Measurements from ENCODE around the gene SYT15.

The SYT15 gene

DNA sequence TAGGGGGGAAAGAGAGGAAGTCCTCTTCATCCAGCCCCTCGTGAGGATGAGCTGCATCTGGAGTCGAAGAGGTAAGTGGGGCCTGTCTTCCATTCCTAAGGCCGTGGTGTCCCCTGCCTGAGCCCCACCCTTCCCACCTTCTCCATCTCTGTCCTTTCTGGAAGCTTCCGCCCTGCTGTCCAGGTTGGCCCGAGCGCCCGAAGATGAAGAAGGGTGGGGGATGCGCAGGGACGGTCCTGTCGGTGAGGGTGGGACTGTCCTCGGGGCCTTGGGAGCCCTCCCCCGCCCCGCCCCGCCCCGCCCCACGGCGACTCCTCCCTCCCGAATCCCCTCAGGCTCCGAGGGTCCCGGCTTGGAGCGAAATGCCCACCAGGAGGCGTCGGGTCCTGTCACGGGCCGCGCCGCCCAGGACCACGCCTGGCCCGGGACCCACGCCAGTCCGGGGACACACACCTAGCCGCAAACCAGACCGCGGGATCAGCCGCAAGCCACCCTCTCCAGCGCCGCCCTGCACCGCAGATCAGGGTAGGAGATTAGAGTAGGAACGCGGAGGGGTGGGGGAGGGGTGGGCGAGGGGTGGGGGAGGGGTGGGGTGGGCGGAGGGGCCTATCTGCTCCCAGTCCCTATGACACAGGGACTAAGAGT is 37.8 kb upstream of the SYT15 start:
- Histone ChIP-seq H3K27me3 (replicated peaks in 2 of 5; ENCODE audit: control insufficient read depth in 4 of 5, insufficient read depth in 5 of 5, low read length in 4 of 5) (peaks cover 0 to 49% (median 22%) of the 10 kb centered on the region in 5 experiments), H3K27ac (ENCODE audit: insufficient read depth in 1 of 2, low read depth in 1 of 2, low read length in 2 of 2, poor library complexity in 1 of 2, severe bottlenecking in 2 of 2) (no peak overlapping the region), H3K36me3 (ENCODE audit: control insufficient read depth in 4 of 4, insufficient read depth in 4 of 4, low read length in 3 of 4) (no peaks in the 10 kb centered on the region), H3K4me1 (ENCODE audit: control extremely low read depth in 1 of 4, control insufficient read depth in 4 of 4, insufficient read depth in 4 of 4, low read length in 3 of 4) (peaks cover 0 to 9% (median 4%) of the 10 kb centered on the region in 4 experiments), H3K4me3 (ENCODE audit: control insufficient read depth in 1 of 7, extremely low read depth in 1 of 7, insufficient read depth in 4 of 7, low read depth in 2 of 7, low read length in 6 of 7) (peak overlapping the region in 3 of 7 experiments; percentile 22 to 61 (median 28)), H3K9me3 (ENCODE audit: control extremely low read depth in 1 of 5, control insufficient read depth in 4 of 5, insufficient read depth in 2 of 5, low read depth in 1 of 5, low read length in 4 of 5) (peaks cover 0 to 4% (median 0%) of the 10 kb centered on the region in 5 experiments)
- POLR2A ChIA-PET: interaction anchor here (1.3 kb wide), 1 partner anchor 15 kb away, joined by 3 read pairs; the partner anchor contains the start of gene GPRIN2
- WGBS (ENCODE audit: insufficient coverage): 6% methylated on average over 29 of the region's 42 CpGs
- CTCF ChIA-PET: interaction anchor here (0.9 to 1.7 kb wide), 5 partner anchors 10 to 312 kb away, joined by 3 to 7 read pairs (median 5); no protein-coding TSS in a partner anchor
- DNase-seq: peak; percentile 74 to 83 (median 81)

GRCh38 chr10:46541735-46542566 is 37.0 kb upstream of the SYT15 start:
- POLR2A ChIA-PET: interaction anchor here (0.6 kb wide), 1 partner anchor 1775 kb away, joined by 3 read pairs; no protein-coding TSS in a partner anchor
- WGBS (ENCODE audit: insufficient coverage): 74% methylated on average over 6 of the region's 7 CpGs
- CTCF ChIA-PET: interaction anchor here (0.7 kb wide), 1 partner anchor 25 kb away, joined by 3 read pairs; no protein-coding TSS in a partner anchor
- Histone ChIP-seq H3K9me3 (ENCODE audit: control extremely low read depth in 1 of 5, control insufficient read depth in 4 of 5, insufficient read depth in 2 of 5, low read depth in 1 of 5, low read length in 4 of 5) (peaks cover 0 to 4% (median 0%) of the 10 kb centered on the region in 5 experiments), H3K4me3 (ENCODE audit: control insufficient read depth in 1 of 7, extremely low read depth in 1 of 7, insufficient read depth in 4 of 7, low read depth in 2 of 7, low read length in 6 of 7) (no peak overlapping the region), H3K27ac (ENCODE audit: insufficient read depth in 1 of 2, low read depth in 1 of 2, low read length in 2 of 2, poor library complexity in 1 of 2, severe bottlenecking in 2 of 2) (no peak overlapping the region), H3K36me3 (ENCODE audit: control insufficient read depth in 4 of 4, insufficient read depth in 4 of 4, low read length in 3 of 4) (no peaks in the 10 kb centered on the region), H3K4me1 (ENCODE audit: control extremely low read depth in 1 of 4, control insufficient read depth in 4 of 4, insufficient read depth in 4 of 4, low read length in 3 of 4) (peaks cover 0 to 9% (median 4%) of the 10 kb centered on the region in 4 experiments), H3K27me3 (replicated peaks in 2 of 5; ENCODE audit: control insufficient read depth in 4 of 5, insufficient read depth in 5 of 5, low read length in 4 of 5) (peaks cover 0 to 41% (median 18%) of the 10 kb centered on the region in 5 experiments)
- peak in 2 of 3 donors; percentile 44 to 55 for DNase-seq

DNA sequence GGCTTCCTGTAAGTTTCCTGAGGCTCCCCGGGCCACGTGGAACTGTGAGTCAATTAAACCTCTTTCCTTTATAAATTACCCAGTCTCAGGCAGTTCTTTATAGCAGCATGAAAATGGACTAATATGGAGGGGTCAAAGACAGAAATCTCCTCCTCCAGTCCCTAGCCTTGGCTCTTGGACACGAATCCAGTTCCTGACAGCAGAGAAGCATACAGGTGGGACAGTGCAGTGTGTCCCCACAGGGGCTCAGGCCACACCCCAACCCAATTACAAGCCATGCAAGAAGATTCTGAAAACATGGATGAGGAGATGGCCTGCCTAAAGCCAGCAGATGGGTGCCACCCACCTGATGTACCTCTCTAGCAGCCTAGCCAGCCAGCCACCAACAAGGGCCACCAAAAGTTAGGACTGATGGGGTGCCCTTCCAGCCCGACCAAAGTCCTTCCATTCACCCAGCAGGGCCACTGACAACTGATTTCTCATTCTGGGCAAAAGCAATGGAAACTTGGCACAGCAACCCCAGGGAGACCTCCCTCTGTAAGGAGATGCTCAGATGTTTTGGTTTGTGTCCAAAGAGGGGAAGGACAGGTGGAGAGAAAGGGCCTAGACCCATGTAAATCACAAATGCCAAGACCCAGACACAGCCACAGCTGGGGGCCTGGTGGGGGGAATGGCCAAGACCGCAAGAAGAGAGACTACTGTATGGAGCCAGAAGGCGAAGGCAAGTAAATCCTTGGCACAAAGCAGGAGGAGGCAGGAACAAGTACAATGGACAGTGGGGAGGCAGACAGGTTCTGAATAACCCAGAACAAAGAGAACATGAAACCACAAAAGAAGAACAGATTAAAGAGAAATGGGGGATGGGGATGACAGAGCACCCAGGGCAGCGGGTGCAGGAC is 36.1 kb upstream of the SYT15 start:
- WGBS (ENCODE audit: insufficient coverage): 71% methylated on average over 7 of the region's 7 CpGs
- no peak for DNase-seq
- no peak overlapping the region for H3K27ac ChIP-seq (ENCODE audit: insufficient read depth in 1 of 2, low read depth in 1 of 2, low read length in 2 of 2, poor library complexity in 1 of 2, severe bottlenecking in 2 of 2)
- H3K36me3 ChIP-seq (ENCODE audit: control insufficient read depth in 4 of 4, insufficient read depth in 4 of 4, low read length in 3 of 4): no peaks in the 10 kb centered on the region
- POLR2A ChIA-PET: interaction anchor here (0.6 to 1.0 kb wide), 2 partner anchors 10 to 1775 kb away, joined by 3 read pairs; no protein-coding TSS in a partner anchor
- CTCF ChIA-PET: interaction anchor here (0.7 to 1.7 kb wide), 3 partner anchors 16 to 26 kb away, joined by 3 to 7 read pairs (median 6); no protein-coding TSS in a partner anchor
- peaks cover 0 to 4% (median 0%) of the 10 kb centered on the region in 5 experiments for H3K9me3 ChIP-seq (ENCODE audit: control extremely low read depth in 1 of 5, control insufficient read depth in 4 of 5, insufficient read depth in 2 of 5, low read depth in 1 of 5, low read length in 4 of 5)
- H3K27me3 ChIP-seq (replicated peaks in 2 of 5; ENCODE audit: control insufficient read depth in 4 of 5, insufficient read depth in 5 of 5, low read length in 4 of 5): peaks cover 0 to 33% (median 12%) of the 10 kb centered on the region in 5 experiments
- peaks cover 0 to 9% (median 4%) of the 10 kb centered on the region in 4 experiments for H3K4me1 ChIP-seq (ENCODE audit: control extremely low read depth in 1 of 4, control insufficient read depth in 4 of 4, insufficient read depth in 4 of 4, low read length in 3 of 4)
- H3K4me3 ChIP-seq (ENCODE audit: control insufficient read depth in 1 of 7, extremely low read depth in 1 of 7, insufficient read depth in 4 of 7, low read depth in 2 of 7, low read length in 6 of 7): no peak overlapping the region

DNA sequence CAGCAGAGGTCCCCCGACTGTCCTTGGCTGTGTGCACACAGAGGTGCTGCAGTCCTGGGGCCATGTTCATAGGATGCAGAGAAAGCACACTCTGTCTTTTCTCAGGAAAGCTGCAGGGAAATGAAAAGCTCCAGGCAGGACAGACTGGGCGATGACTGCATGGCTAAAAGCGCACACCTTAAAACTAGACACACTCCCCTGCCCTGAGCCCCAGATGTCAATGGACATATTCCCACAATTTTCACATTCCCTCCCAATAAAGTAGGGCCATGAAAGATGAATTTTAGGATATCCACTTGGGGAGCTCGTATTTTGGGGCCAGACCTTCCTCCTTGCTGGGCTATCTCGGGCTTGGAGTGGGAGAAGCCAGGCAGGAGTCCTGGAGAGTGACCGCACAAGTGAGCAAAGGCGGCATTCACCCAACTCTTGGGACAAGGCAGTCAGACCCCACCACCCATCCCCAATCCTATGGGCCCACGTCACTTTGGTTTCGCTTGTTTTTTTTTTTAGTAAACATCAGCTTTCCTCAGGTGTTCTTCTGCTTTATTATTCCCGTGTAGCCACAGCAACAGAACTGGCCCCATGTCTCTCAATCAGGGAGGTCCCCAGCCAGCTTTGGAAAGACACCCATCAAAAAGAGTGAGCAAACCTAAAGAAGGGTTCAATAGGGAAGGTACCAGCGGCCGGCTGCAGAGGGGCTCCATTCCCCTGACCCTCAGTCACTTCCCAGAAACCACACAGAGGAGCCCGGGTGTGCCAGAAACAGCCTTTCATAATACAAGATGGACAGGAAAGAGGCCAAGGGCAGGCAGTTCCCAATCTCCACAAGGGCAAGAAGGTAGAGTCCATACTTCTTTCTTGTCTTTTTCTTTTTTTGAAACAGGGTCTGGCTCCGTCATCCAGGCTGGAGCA is 35.2 kb upstream of the SYT15 start:
- WGBS (ENCODE audit: insufficient coverage): 93% methylated on average over 14 of the region's 14 CpGs

GRCh38 chr10:46544989-46545791 is 33.7 kb upstream of the SYT15 start:
- Histone ChIP-seq H3K27me3 (replicated peaks in 2 of 5; ENCODE audit: control insufficient read depth in 4 of 5, insufficient read depth in 5 of 5, low read length in 4 of 5) (peaks cover 0 to 17% (median 7%) of the 10 kb centered on the region in 5 experiments), H3K9me3 (ENCODE audit: control extremely low read depth in 1 of 5, control insufficient read depth in 4 of 5, insufficient read depth in 2 of 5, low read depth in 1 of 5, low read length in 4 of 5) (peaks cover 0 to 4% (median 0%) of the 10 kb centered on the region in 5 experiments), H3K36me3 (ENCODE audit: control insufficient read depth in 4 of 4, insufficient read depth in 4 of 4, low read length in 3 of 4) (no peaks in the 10 kb centered on the region), H3K4me3 (ENCODE audit: control insufficient read depth in 1 of 7, extremely low read depth in 1 of 7, insufficient read depth in 4 of 7, low read depth in 2 of 7, low read length in 6 of 7) (no peak overlapping the region), H3K4me1 (ENCODE audit: control extremely low read depth in 1 of 4, control insufficient read depth in 4 of 4, insufficient read depth in 4 of 4, low read length in 3 of 4) (peaks cover 0 to 9% (median 4%) of the 10 kb centered on the region in 4 experiments), H3K27ac (ENCODE audit: insufficient read depth in 1 of 2, low read depth in 1 of 2, low read length in 2 of 2, poor library complexity in 1 of 2, severe bottlenecking in 2 of 2) (no peak overlapping the region)
- POLR2A ChIA-PET: no interaction called here
- DNase-seq: peak; percentile 61 to 68 (median 68)
- CTCF ChIA-PET: interaction anchor here (0.9 to 3.4 kb wide), 9 partner anchors 8 to 513 kb away, joined by 3 to 17 read pairs (median 7); partner anchors contain the start of gene GPRIN2
- 72% methylated on average over 3 of the region's 3 CpGs for WGBS (ENCODE audit: insufficient coverage)

More for the DNA sequence above, 35.2 kb upstream of the SYT15 start:
- no peaks in the 10 kb centered on the region for H3K36me3 ChIP-seq (ENCODE audit: control insufficient read depth in 4 of 4, insufficient read depth in 4 of 4, low read length in 3 of 4)
- H3K4me1 ChIP-seq (ENCODE audit: control extremely low read depth in 1 of 4, control insufficient read depth in 4 of 4, insufficient read depth in 4 of 4, low read length in 3 of 4): peaks cover 0 to 9% (median 4%) of the 10 kb centered on the region in 4 experiments
- no peak for DNase-seq
- ChIA-PET CTCF (interaction anchor here (0.9 to 3.4 kb wide), 8 partner anchors 10 to 512 kb away, joined by 3 to 17 read pairs (median 7); partner anchors contain the start of gene GPRIN2), POLR2A (interaction anchor here (1.0 kb wide), 1 partner anchor 9 kb away, joined by 3 read pairs; no protein-coding TSS in a partner anchor)
- H3K9me3 ChIP-seq (ENCODE audit: control extremely low read depth in 1 of 5, control insufficient read depth in 4 of 5, insufficient read depth in 2 of 5, low read depth in 1 of 5, low read length in 4 of 5): peaks cover 0 to 4% (median 0%) of the 10 kb centered on the region in 5 experiments
- H3K27ac ChIP-seq (ENCODE audit: insufficient read depth in 1 of 2, low read depth in 1 of 2, low read length in 2 of 2, poor library complexity in 1 of 2, severe bottlenecking in 2 of 2): no peak overlapping the region
- H3K4me3 ChIP-seq (ENCODE audit: control insufficient read depth in 1 of 7, extremely low read depth in 1 of 7, insufficient read depth in 4 of 7, low read depth in 2 of 7, low read length in 6 of 7): no peak overlapping the region
- H3K27me3 ChIP-seq (replicated peaks in 2 of 5; ENCODE audit: control insufficient read depth in 4 of 5, insufficient read depth in 5 of 5, low read length in 4 of 5): peaks cover 0 to 26% (median 12%) of the 10 kb centered on the region in 5 experiments

All from common myeloid progenitor, CD34-positive (primary cell).